ENCODE results near the gene MVD. TPM values are rescaled to one million over a fixed set of nuclear protein-coding genes. Genes with fewer than 3 reads are reported as not detected.

The MVD gene
- total RNA-seq, 6 experiments from 2014 or later: 10.2 to 57.1 (median 15.2) TPM

- intact Hi-C loops (cut with DNase I): no loop called here
- TF ChIP-seq CTCF (IDR thresholded peaks at IDR 0.05): no peak
- TF ChIP-seq POLR2A (IDR thresholded peaks at IDR 0.05): no peak
- WGBS (ENCODE audit: insufficient coverage, low coverage, low lambda C conversion rate, missing lambda C conversion rate): no CpG with 5 or more reads among the region's 26 CpGs
- H3K9me3 ChIP-seq: no peaks in the 10 kb centered on the region
- ATAC-seq (peak in 1 of 4 donors; percentile 55), DNase-seq (peak in 2 of 3 donors; percentile 35 to 65)
- H3K36me3 ChIP-seq: peaks cover 0 to 2% (median 0%) of the 10 kb centered on the region in 4 donors
- no peaks in the 10 kb centered on the region for H3K27me3 ChIP-seq
- H3K4me1 ChIP-seq: no peaks in the 10 kb centered on the region
- H3K27ac ChIP-seq: no peak overlapping the region
- no peak overlapping the region for H3K4me3 ChIP-seq
Observed at GRCh38 chr16:88691924-88692560, 29.2 kb upstream of the MVD start.

GRCh38 chr16:88691129-88691813 is 28.4 kb upstream of the MVD start:
- Histone ChIP-seq H3K27me3 (no peaks in the 10 kb centered on the region), H3K4me3 (no peak overlapping the region), H3K9me3 (no peaks in the 10 kb centered on the region), H3K27ac (no peak overlapping the region), H3K4me1 (peaks cover 0 to 6% (median 0%) of the 10 kb centered on the region in 4 donors), H3K36me3 (no peaks in the 10 kb centered on the region)
- intact Hi-C loops (cut with DNase I): no loop called here
- ATAC-seq (no peak), DNase-seq (peak in 1 of 3 donors; percentile 53)
- WGBS (ENCODE audit: insufficient coverage, low coverage, low lambda C conversion rate, missing lambda C conversion rate): 94% methylated on average over 8 of the region's 33 CpGs
- TF ChIP-seq CTCF (IDR thresholded peaks at IDR 0.05): no peak

- DNase-seq: no peak
- WGBS (ENCODE audit: insufficient coverage, low coverage, low lambda C conversion rate, missing lambda C conversion rate): 89% methylated on average over 5 of the region's 21 CpGs
- no peaks in the 10 kb centered on the region for H3K27me3 ChIP-seq
- H3K4me3 ChIP-seq: no peak overlapping the region
- peaks cover 0 to 11% (median 2%) of the 10 kb centered on the region in 4 donors for H3K4me1 ChIP-seq
- no peak overlapping the region for H3K27ac ChIP-seq
- intact Hi-C loops (cut with DNase I): no loop called here
- TF ChIP-seq POLR2A (IDR thresholded peaks at IDR 0.05) (no peak), CTCF (IDR thresholded peaks at IDR 0.05) (no peak)
- H3K9me3 ChIP-seq: no peaks in the 10 kb centered on the region
- no peaks in the 10 kb centered on the region for H3K36me3 ChIP-seq
- ATAC-seq: no peak
Observed at GRCh38 chr16:88690341-88691128, 27.6 kb upstream of the MVD start.

- H3K27ac ChIP-seq: no peak overlapping the region
- DNase-seq: peak in 1 of 3 donors; percentile 78
Observed at GRCh38 chr16:88688013-88688778, 25.3 kb upstream of the MVD start.

More at GRCh38 chr16:88688013-88688778, 25.3 kb upstream of the MVD start:
- Histone ChIP-seq H3K9me3 (no peaks in the 10 kb centered on the region), H3K27me3 (no peaks in the 10 kb centered on the region), H3K36me3 (no peaks in the 10 kb centered on the region), H3K4me3 (no peak overlapping the region), H3K4me1 (peaks cover 0 to 11% (median 4%) of the 10 kb centered on the region in 4 donors)
- TF ChIP-seq CTCF (IDR thresholded peaks at IDR 0.05) (no peak), POLR2A (IDR thresholded peaks at IDR 0.05) (no peak)
- WGBS (ENCODE audit: insufficient coverage, low coverage, low lambda C conversion rate, missing lambda C conversion rate): 14% methylated on average over 10 of the region's 28 CpGs
- intact Hi-C loops (cut with DNase I): no loop called here
- peak in 3 of 4 donors; percentile 6 to 67 (median 9) for ATAC-seq

All from right lobe of liver (tissue), 6 donors.